GM18505 (cell line): ENCODE results near the gene SORCS2.

Source experiments
- ATAC-seq: cut with Tn5 transposase; IDR thresholded peaks from one replicate; pipeline ENCODE4 v1.9.1; 2021; ENCODE audit not compliant: unreplicated experiment
- POLR2A ChIP-seq: IDR thresholded peaks from 4 replicates; pipeline ENCODE4 v1.6.1; 2011; ENCODE audit warnings: borderline replicate concordance; ENCODE audit not compliant: insufficient read depth, insufficient read length; ENCODE audit errors: extremely low read depth

SORCS2 gene

GRCh38 chr4:7192252-7193029 is at the start of gene SORCS2:
SORCS2 (plus strand) TSS chr4:7192538.
- TF ChIP-seq POLR2A: no peak
- ATAC-seq: peak; percentile 60

- TF ChIP-seq POLR2A: no peak
- no peak for ATAC-seq
These were observed 47.7 kb upstream of the SORCS2 start for GRCh38 chr4:7144374-7145290.

- TF ChIP-seq POLR2A: no peak
- ATAC-seq: no peak
These were observed 46.9 kb upstream of the SORCS2 start for GRCh38 chr4:7145291-7145934.

GRCh38 chr4:7146059-7146785 is 46.1 kb upstream of the SORCS2 start:
- TF ChIP-seq POLR2A: no peak
- no peak for ATAC-seq

GRCh38 chr4:7146786-7147115 is 45.6 kb upstream of the SORCS2 start:
- no peak for TF ChIP-seq POLR2A
- no peak for ATAC-seq

- no peak for ATAC-seq
- TF ChIP-seq POLR2A: no peak
These were observed 45.1 kb upstream of the SORCS2 start for GRCh38 chr4:7147261-7147660.

GRCh38 chr4:7147661-7148310 is 44.6 kb upstream of the SORCS2 start:
- ATAC-seq: no peak
- no peak for TF ChIP-seq POLR2A

GRCh38 chr4:7148337-7148736 is 44.0 kb upstream of the SORCS2 start:
- no peak for TF ChIP-seq POLR2A
- ATAC-seq: no peak

- no peak for ATAC-seq
- no peak for TF ChIP-seq POLR2A
These were observed 42.2 kb upstream of the SORCS2 start for GRCh38 chr4:7150036-7150635.

- ATAC-seq: no peak
- no peak for TF ChIP-seq POLR2A
These were observed 40.6 kb upstream of the SORCS2 start for GRCh38 chr4:7151668-7152227.

GRCh38 chr4:7153711-7154110 is 38.6 kb upstream of the SORCS2 start:
- TF ChIP-seq POLR2A: no peak
- ATAC-seq: no peak
